ENCODE measurements around the gene KRT71.

GRCh38 chr12:52552055-52552454 lies 890 bp downstream of the KRT71 start:
- TF ChIP-seq POLR2A (IDR thresholded peaks at IDR 0.05) (no peak), CTCF (IDR thresholded peaks at IDR 0.05) (no peak), POLR2AphosphoS5 (IDR thresholded peaks at IDR 0.05) (no peak)
